Stimulated activated CD8-positive, alpha-beta memory T cell treated with anti-CD3 and anti-CD28 coated beads, Interleukin-7, amount 100 ng/mL, for 4 hours (primary cell): ENCODE data around the gene TTR.

ENCODE experiments used
- DNase-seq, 2 donors: peaks; one replicate each; pipeline ENCODE4 v3.0.0-alpha.2; 2020; ENCODE audit warnings: low read depth in 2 of 2

Gene TTR

GRCh38 chr18:31616586-31616985 lies 24.9 kb downstream of the TTR start:
- DNase-seq: no peak

- DNase-seq: no peak
Observed at GRCh38 chr18:31617031-31617717, 25.5 kb downstream of the TTR start.

DNA sequence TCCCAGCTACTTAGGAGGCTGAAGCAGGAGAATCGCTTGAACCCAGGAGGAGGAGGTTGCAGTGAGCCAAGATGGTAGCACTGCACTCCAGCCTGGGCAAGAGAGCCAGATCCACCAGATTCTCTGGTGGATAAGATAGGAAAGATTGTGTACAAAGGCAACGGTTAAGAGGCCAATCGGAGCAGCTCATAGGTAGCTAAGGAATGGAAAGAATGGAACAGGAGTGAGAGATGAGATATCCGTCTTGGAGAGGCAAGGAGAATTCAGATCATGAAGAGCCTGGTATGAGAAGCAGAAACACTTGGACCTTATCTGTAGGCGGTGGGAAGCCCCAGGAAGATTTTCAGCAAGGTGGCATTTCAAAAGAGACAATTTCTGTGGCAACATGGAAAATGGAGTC lies 27.1 kb downstream of the TTR start:
- DNase-seq: no peak

- DNase-seq: no peak
Observed at GRCh38 chr18:31619291-31619690, 27.6 kb downstream of the TTR start.

- no peak for DNase-seq
Observed at GRCh38 chr18:31624892-31625640, 33.4 kb downstream of the TTR start.

DNA sequence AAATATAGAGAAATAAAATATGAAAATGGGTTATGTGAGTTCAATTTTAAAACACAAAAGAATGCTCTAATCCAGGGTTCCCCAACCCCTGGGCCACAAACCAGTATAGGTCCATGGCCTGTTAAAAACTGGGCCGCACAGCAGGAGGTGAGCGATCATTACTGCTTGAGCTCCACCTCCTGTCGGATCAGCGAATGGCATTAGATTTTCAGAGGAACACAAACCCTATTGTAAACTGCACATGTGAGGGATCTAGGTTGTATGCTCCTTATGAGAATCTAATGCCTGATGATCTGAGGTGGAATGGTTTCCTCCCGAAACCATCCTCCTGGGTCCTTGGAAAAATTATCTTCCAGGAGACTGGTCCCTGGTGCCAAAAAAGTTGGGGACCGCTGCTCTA lies 34.7 kb downstream of the TTR start:
- no peak for DNase-seq

GRCh38 chr18:31630549-31630948 lies 38.9 kb downstream of the TTR start:
- DNase-seq: no peak

DNA sequence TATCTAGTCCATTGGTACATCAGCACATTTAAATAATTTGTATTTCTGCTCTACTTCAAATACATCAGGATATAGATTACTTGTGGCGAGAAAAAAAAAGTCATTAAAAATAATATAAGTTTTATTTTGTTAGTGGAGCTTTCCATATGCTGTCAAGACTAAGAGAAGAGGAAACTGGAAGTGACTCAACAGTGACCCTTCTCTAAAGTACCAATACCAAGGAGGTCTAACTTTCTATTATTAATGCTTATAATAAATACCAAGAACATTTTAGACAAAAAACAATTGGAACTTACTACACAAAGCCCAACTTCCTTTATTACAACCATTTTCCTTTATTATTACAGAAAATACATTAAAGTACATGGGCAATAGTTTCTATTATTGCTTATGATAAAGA lies 39.8 kb downstream of the TTR start:
- DNase-seq: no peak

DNA sequence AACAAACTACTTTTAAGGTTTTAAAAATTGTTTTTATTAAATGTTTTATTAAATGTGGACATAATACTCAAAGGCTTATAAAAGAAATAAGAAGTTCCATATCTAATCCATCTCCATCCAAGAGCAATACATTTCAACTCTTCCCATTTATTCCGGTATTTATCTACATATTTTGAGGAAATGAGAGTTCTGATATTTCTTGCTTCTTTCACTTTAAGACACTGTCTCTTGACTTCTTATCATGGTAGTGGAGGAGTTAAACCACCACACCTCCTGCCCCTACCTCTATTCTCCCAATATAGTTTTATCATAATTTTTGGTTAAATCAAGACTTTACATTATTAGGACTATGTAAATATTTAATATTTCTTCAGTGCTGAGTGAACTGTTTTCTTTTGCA lies 40.7 kb downstream of the TTR start:
- no peak for DNase-seq

GRCh38 chr18:31633392-31634330 lies 42.0 kb downstream of the TTR start:
- DNase-seq: no peak

GRCh38 chr18:31634331-31634713 lies 42.6 kb downstream of the TTR start:
- DNase-seq: no peak

DNA sequence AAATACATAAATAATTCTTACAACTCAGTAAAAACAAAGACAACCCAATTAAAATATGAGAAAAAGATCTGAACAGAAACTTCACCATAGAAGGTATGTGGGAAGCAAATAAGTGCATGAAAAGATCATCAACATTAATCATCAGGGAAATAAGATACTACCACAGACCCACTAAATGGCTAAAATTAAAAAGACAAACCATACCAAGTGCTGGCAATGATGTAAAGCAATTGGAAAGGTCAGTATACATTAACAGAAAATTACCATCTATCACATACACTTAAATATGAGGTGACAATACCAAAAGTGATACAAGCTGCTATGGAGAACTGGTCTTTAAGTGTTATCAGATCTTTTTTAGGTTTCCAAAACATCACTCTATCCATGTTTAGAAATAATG lies 44.7 kb downstream of the TTR start:
- no peak for DNase-seq

DNA sequence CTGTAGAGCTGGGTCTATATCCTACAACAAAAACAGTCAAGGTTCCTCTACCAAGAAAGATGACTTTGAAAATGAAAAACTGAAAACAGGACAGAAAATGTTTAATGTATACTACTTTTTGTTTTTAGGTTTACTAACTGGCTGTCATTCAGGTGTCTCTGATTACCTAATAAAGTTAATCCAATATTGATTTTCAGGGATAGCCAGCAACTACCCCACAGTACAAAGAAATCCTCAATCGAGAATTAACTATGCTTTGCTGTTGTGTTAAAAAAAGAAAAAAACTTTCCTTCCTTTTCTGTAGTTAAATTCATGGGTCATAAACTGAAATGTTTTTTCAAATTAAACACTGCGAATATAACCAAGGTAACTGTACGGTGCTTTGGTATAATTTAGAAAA lies 45.8 kb downstream of the TTR start:
- no peak for DNase-seq

- DNase-seq: no peak
Observed at GRCh38 chr18:31643003-31643402, 51.3 kb downstream of the TTR start.

DNA sequence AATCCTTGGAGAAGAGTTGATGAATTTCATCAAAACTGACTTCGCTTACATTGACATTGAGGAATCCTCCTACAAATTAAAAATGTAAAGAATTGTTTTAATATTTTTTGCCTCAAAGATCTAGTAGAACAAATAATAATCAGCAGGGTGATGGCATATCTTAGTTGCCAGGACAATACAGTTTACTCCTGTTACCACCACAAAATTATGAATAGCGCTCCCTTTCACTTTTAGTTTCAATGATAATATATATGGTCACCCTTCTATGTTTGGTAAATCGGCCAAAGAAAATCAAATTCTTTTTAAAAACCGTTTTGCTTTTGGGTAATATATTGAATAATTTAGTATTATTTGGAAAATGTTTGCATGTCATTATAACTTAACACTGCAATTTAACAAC lies 53.7 kb downstream of the TTR start:
- DNase-seq: no peak

DNA sequence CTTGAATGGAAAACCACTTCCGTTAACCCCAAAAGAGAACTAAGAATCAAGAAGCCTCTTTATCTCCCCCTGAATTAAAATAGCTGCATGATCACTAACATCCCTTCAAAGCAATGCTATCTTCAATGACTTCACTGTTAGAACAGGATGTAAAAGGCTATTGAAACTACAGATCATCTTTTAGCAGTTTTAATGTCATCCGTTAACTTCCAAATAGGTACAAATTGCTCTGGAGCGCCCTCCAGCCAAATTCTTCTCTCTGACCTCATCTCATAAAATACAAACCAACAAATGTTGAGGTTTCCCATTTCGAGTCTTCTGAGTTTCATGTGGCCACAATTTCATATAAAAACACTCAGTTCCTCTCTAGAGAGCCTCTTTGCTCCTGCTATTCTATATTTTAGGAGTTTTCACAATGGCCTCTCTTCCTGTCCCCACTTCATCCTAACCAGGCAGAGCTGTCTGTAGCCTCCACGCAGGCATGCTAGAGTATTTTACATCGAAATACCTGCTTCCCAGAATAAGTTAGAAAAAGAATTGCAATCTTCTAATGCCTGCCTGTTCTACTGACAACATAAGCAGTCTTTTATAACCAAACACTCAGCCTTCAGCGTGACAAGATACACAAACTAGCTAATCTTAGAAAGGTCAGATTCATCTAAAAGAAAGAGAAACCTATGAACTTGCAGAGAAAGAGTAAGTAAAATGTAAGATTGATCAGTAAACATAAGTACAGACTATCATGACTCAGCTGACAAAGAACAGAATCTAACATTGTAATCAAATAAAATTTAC lies 54.9 kb downstream of the TTR start:
- DNase-seq: no peak

DNA sequence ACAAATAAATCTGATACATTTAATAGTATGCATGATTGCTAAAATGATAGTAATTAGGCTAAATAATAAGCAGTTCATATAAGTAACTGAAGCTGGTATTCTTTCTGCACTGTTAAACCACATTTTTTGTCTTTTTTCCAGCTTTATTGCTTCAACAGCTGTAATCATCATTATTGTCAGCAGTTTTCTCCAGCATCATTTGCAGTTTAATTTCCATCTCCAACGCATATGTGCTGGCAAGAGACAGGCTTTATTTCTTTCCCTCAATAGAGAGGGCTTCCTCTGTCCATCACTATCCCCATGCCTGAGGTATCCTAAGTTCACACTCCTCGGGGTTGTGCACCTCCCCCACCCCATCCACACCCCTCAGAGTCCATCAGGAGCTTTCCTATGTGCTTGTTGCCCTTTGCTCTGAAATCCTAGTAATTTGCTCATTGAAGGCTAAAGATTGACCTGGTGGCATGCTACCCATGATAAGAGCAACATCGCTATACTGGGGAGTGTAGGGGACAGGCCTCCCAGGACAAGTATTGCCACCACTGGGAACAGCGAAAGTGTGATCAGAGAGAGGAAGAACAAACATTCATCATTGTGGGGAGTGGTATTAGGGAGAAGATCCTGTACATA lies 55.6 kb downstream of the TTR start:
- no peak for DNase-seq
